ENCODE data around the gene EBF3.

Gene EBF3

DNA sequence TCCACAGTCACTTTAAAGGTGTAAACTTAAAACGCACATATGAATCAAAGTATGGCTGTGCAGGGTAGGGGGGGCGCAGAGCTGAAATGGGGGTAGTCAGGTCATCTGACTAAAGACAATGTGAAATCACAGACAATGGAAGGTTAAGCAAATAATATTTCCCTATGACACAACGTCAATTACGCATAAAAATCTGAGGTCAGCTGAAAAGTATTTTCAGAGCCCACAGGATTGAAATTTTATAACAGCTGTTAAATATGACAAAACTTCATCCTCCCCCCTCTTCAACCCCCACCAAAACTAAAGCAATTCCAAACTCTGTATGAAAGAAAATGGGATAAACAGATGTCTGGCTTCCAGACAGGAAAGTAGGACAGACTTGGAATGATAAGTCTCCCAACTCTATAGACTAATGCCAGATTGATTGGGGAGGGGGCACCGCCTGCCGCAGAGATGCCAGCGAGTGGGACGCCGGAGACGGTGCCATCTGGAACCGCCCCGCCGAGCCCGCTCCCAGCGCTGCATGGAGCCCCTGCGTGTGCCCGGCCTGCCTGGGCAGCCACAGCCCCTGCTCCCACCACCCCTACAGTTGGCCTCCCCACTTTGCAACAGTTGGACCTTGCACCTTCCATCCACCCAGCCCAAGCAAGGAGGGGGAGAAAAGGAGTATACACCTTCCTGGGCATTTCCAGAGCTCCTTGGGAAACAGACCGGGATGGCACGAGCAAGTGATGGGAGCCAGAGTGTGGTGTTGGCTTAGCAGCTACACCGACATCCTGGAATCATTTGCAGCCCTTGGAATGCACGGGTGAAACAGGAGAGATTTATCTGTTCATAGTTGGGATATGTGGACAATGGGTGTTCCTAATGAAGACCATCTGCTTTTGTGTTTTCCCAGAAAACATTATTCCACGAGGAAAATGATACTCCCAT, 10.7 kb downstream of the EBF3 start:
- no peak for ATAC-seq (ENCODE audit: low read depth)
- H3K27ac ChIP-seq (ENCODE audit: poor library complexity, severe bottlenecking) = no peak overlapping the region

DNA sequence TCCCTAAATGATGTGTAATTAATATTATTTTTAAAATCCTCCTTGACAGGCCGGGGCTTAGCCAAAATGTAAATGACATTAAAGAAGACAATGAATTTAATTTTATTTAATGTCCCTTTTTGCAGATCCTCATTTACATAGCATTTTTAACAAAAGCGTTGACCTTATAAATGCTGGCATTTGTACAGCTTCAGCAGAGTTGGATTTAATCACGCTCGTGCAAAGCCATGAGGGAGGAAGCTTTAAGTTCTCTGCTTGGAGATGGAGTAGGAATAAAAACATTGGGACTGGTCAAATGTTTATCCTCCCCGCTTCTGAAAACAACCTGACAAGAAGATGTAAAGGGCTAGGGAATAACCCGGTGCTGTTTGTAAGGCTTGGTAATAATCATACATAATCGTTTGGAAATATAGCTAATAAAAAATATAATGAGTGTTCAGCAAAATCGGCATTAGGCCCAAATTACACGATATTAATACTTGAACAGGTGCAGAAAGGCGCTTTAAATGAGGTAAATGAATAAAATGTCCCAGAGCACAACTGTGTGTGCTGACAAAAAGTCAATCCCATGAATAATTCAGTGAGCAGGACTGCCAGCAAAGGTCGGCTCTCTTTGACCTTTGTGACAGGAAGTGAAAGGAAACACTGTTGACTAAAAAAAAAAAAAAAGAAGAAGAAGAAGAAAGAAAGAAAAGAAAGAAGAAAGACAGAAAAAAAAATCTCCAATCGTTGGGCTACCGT, 11.5 kb downstream of the EBF3 start:
- TF ChIP-seq, protein P1, sequence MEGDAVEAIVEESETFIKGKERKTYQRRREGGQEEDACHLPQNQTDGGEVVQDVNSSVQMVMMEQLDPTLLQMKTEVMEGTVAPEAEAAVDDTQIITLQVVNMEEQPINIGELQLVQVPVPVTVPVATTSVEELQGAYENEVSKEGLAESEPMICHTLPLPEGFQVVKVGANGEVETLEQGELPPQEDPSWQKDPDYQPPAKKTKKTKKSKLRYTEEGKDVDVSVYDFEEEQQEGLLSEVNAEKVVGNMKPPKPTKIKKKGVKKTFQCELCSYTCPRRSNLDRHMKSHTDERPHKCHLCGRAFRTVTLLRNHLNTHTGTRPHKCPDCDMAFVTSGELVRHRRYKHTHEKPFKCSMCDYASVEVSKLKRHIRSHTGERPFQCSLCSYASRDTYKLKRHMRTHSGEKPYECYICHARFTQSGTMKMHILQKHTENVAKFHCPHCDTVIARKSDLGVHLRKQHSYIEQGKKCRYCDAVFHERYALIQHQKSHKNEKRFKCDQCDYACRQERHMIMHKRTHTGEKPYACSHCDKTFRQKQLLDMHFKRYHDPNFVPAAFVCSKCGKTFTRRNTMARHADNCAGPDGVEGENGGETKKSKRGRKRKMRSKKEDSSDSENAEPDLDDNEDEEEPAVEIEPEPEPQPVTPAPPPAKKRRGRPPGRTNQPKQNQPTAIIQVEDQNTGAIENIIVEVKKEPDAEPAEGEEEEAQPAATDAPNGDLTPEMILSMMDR (IDR thresholded peaks at IDR 0.05; ENCODE audit: poor library complexity, severe bottlenecking) = no peak
- ATAC-seq (ENCODE audit: low read depth) (no peak), DNase-seq (ENCODE audit: low spot score) (no peak)
- Histone ChIP-seq H3K4me3 (ENCODE audit: severe bottlenecking) (no peak overlapping the region), H3K27me3 (ENCODE audit: insufficient read depth, poor library complexity, severe bottlenecking) (peaks cover 35% of the 10 kb centered on the region), H3K9me3 (ENCODE audit: severe bottlenecking) (no peaks in the 10 kb centered on the region), H3K4me1 (ENCODE audit: insufficient read depth, poor library complexity, severe bottlenecking) (no peaks in the 10 kb centered on the region), H3K36me3 (ENCODE audit: low read depth) (no peaks in the 10 kb centered on the region), H3K27ac (ENCODE audit: poor library complexity, severe bottlenecking) (no peak overlapping the region)

More for the DNA sequence above, 10.7 kb downstream of the EBF3 start:
- no peak for DNase-seq (ENCODE audit: low spot score)
- H3K27me3 ChIP-seq (ENCODE audit: insufficient read depth, poor library complexity, severe bottlenecking) = peaks cover 43% of the 10 kb centered on the region
- TF ChIP-seq, protein P1 (IDR thresholded peaks at IDR 0.05; ENCODE audit: poor library complexity, severe bottlenecking) = no peak
- H3K9me3 ChIP-seq (ENCODE audit: severe bottlenecking) = no peaks in the 10 kb centered on the region
- no peak overlapping the region for H3K4me3 ChIP-seq (ENCODE audit: severe bottlenecking)
- H3K4me1 ChIP-seq (ENCODE audit: insufficient read depth, poor library complexity, severe bottlenecking) = no peaks in the 10 kb centered on the region
- H3K36me3 ChIP-seq (ENCODE audit: low read depth) = no peaks in the 10 kb centered on the region

DNA sequence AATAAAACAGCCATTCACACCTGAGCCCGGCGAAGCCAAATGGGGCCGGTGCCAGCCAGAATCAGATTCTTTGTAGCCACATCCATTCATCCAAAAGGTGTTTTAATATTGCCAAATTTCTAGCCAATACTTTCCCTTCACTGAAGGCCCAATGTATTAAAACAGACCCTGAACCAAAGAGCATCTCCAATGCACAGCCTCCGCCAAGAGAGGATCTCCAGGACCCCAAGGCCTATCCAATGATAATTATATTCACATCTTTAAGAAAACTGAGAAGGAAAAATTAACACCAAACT, 12.2 kb downstream of the EBF3 start:
- no peak for ATAC-seq (ENCODE audit: low read depth)
- DNase-seq (ENCODE audit: low spot score) = no peak
- no peak overlapping the region for H3K27ac ChIP-seq (ENCODE audit: poor library complexity, severe bottlenecking)
- H3K4me1 ChIP-seq (ENCODE audit: insufficient read depth, poor library complexity, severe bottlenecking) = no peaks in the 10 kb centered on the region
- no peaks in the 10 kb centered on the region for H3K36me3 ChIP-seq (ENCODE audit: low read depth)
- no peak overlapping the region for H3K4me3 ChIP-seq (ENCODE audit: severe bottlenecking)
- H3K27me3 ChIP-seq (ENCODE audit: insufficient read depth, poor library complexity, severe bottlenecking) = peaks cover 29% of the 10 kb centered on the region
- TF ChIP-seq, protein P1 (IDR thresholded peaks at IDR 0.05; ENCODE audit: poor library complexity, severe bottlenecking) = no peak
- H3K9me3 ChIP-seq (ENCODE audit: severe bottlenecking) = no peaks in the 10 kb centered on the region

DNA sequence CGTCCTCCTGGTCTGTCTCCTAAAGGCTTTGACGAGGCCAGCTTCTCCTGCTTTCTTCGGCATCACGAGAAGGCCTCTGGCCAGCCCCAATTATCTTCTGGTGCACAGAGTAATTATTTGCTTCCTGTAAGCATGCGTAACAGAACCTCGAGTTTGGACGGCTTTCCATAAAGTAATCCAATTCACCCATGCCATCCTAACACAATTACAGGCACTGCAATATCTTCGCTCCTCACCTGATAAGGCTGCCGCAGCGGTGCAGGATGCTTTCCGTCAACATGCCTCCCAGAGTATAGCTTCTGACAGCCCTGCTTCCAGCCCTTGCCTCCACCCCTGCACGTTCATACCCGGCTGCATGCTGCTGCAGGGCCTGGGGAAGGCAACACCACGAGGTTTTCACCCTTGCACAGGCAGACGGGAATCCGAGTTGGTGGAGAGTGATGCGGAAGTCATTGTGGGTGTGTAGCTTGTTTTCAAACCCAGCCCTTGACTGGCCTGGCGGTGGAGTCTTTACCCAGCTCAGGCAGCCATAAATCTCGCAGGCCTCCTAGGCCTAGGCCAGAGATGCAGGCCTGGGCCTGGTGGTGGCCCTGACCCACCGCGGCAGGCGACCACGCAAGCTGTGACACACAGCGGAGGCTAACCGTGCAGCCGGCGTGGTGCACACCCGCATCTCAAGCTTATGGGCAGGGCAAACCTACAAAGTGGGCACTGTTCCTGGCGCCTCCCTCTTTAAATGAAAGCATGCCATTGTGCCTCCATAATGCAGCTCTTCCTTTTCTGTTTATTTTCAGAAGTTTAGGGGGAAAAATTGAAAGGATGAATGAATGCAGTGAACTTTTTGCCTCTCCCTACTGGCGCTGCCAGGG, 12.7 kb downstream of the EBF3 start:
- DNase-seq (ENCODE audit: low spot score) = no peak
- Histone ChIP-seq H3K27ac (ENCODE audit: poor library complexity, severe bottlenecking) (no peak overlapping the region), H3K27me3 (ENCODE audit: insufficient read depth, poor library complexity, severe bottlenecking) (peaks cover 23% of the 10 kb centered on the region)

More for the DNA sequence above, 12.7 kb downstream of the EBF3 start:
- Histone ChIP-seq H3K4me3 (ENCODE audit: severe bottlenecking) (no peak overlapping the region), H3K4me1 (ENCODE audit: insufficient read depth, poor library complexity, severe bottlenecking) (no peaks in the 10 kb centered on the region), H3K36me3 (ENCODE audit: low read depth) (no peaks in the 10 kb centered on the region), H3K9me3 (ENCODE audit: severe bottlenecking) (no peaks in the 10 kb centered on the region)
- TF ChIP-seq, protein P1 (IDR thresholded peaks at IDR 0.05; ENCODE audit: poor library complexity, severe bottlenecking) = no peak
- no peak for ATAC-seq (ENCODE audit: low read depth)

All from RWPE2 (cell line).